Measurements from ENCODE around the gene MEI1. TPM values are rescaled to one million over a fixed set of nuclear protein-coding genes. Genes with fewer than 3 reads are reported as not detected.

Gene MEI1
- total RNA-seq, 1 experiment from 2014 or later, result not detected

- DNase-seq (ENCODE audit: low read depth), result no peak
Measured at GRCh38 chr22:41787331-41787730, 88.0 kb downstream of the MEI1 start.

- no peak for DNase-seq (ENCODE audit: low read depth)
Measured at GRCh38 chr22:41793871-41794270, 94.6 kb downstream of the MEI1 start.

- DNase-seq (ENCODE audit: low read depth), result no peak
Measured at GRCh38 chr22:41798736-41799135, 99.4 kb downstream of the MEI1 start.

GRCh38 chr22:41799486-41800347 lies 100.4 kb downstream of the MEI1 start:
- DNase-seq (ENCODE audit: low read depth), result peak; percentile 17

- peak; percentile 87 for DNase-seq (ENCODE audit: low read depth)
Measured at GRCh38 chr22:41800348-41801146, 101.2 kb downstream of the MEI1 start, which contains the start of gene CCDC134. CCDC134 (plus strand) TSS chr22:41800679; CDS start chr22:41808891, 8,212 bp downstream.

- DNase-seq (ENCODE audit: low read depth), result no peak
Measured at GRCh38 chr22:41801147-41801819, 102.0 kb downstream of the MEI1 start.

- no peak for DNase-seq (ENCODE audit: low read depth)
Measured at GRCh38 chr22:41801886-41802285, 102.6 kb downstream of the MEI1 start.

GRCh38 chr22:41805639-41806038 lies 106.3 kb downstream of the MEI1 start:
- no peak for DNase-seq (ENCODE audit: low read depth)

GRCh38 chr22:41808400-41808799 lies 109.1 kb downstream of the MEI1 start:
- DNase-seq (ENCODE audit: low read depth), result no peak

GRCh38 chr22:41810022-41810421 lies 110.7 kb downstream of the MEI1 start:
- no peak for DNase-seq (ENCODE audit: low read depth)

- no peak for DNase-seq (ENCODE audit: low read depth)
Measured at GRCh38 chr22:41812805-41813545, 113.7 kb downstream of the MEI1 start.

GRCh38 chr22:41813726-41814410 lies 114.6 kb downstream of the MEI1 start:
- DNase-seq (ENCODE audit: low read depth), result no peak

- no peak for DNase-seq (ENCODE audit: low read depth)
Measured at GRCh38 chr22:41815716-41816115, 116.4 kb downstream of the MEI1 start.

- DNase-seq (ENCODE audit: low read depth), result no peak
Measured at GRCh38 chr22:41816241-41816640, 116.9 kb downstream of the MEI1 start.

GRCh38 chr22:41816871-41817270 lies 117.6 kb downstream of the MEI1 start:
- no peak for DNase-seq (ENCODE audit: low read depth)

- no peak for DNase-seq (ENCODE audit: low read depth)
Measured at GRCh38 chr22:41818011-41818410, 118.7 kb downstream of the MEI1 start.

GRCh38 chr22:41818596-41818995 lies 119.3 kb downstream of the MEI1 start:
- no peak for DNase-seq (ENCODE audit: low read depth)

GRCh38 chr22:41819257-41819656 lies 120.0 kb downstream of the MEI1 start:
- DNase-seq (ENCODE audit: low read depth), result no peak

- no peak for DNase-seq (ENCODE audit: low read depth)
Measured at GRCh38 chr22:41820447-41820846, 121.1 kb downstream of the MEI1 start.

GRCh38 chr22:41821471-41822316 lies 122.4 kb downstream of the MEI1 start:
- DNase-seq (ENCODE audit: low read depth), result no peak

Measured in RPMI7951 (cell line).